Endothelial cell of umbilical vein (primary cell): ENCODE measurements around the gene ATP13A3.

Experiments
- CTCF ChIP-seq, 2 donors: IDR thresholded peaks; 1 replicate in 1 of 2; 2 replicates in 1 of 2; pipeline ENCODE4 v1.5.1; 2011; ENCODE audit warnings: low read length in 2 of 2, mild to moderate bottlenecking in 2 of 2, moderate library complexity in 2 of 2, control low read depth in 1 of 2, inconsistent platforms in 1 of 2, low read depth in 1 of 2; ENCODE audit not compliant: insufficient read depth in 1 of 2; ENCODE audit errors: extremely low read depth in 1 of 2
- EZH2 ChIP-seq: IDR thresholded peaks from 2 replicates; pipeline ENCODE4 v1.6.1; 2012; ENCODE audit warnings: borderline replicate concordance, low read depth, mild to moderate bottlenecking, moderate library complexity, low read length, inconsistent platforms; ENCODE audit not compliant: severe bottlenecking
- FOS ChIP-seq: IDR thresholded peaks from 2 replicates; pipeline ENCODE4 v1.6.1; 2011; ENCODE audit warnings: mild to moderate bottlenecking, low read length, moderate library complexity, borderline replicate concordance; ENCODE audit not compliant: insufficient read depth
- JUN ChIP-seq: IDR thresholded peaks from 2 replicates; pipeline ENCODE4 v1.6.1; 2011; ENCODE audit warnings: borderline replicate concordance, low read depth; ENCODE audit not compliant: insufficient read length, insufficient read depth
- MAX ChIP-seq: IDR thresholded peaks from 2 replicates; pipeline ENCODE4 v1.6.1; 2011; ENCODE audit not compliant: insufficient read depth, insufficient read length
- POLR2A ChIP-seq: IDR thresholded peaks from 2 replicates; pipeline ENCODE4 v1.6.1; 2012; ENCODE audit warnings: low read depth, mild to moderate bottlenecking, control low read depth, low read length
- POLR2AphosphoS5 ChIP-seq: IDR thresholded peaks from 2 replicates; pipeline ENCODE4 v1.6.1; 2012; ENCODE audit warnings: low read depth, mild to moderate bottlenecking, control low read depth, low read length, moderate library complexity; ENCODE audit not compliant: insufficient read depth

GRCh38 chr3:194475978-194476377 lies 10.8 kb downstream of the ATP13A3 start:
- TF ChIP-seq EZH2 (no peak), CTCF (IDR thresholded peaks at IDR 0.05; ENCODE audit: extremely low read depth in 1 of 2, insufficient read depth in 1 of 2, low read depth in 1 of 2, low read length in 2 of 2) (no peak), MAX (no peak), POLR2A (no peak), JUN (no peak), POLR2AphosphoS5 (no peak), FOS (no peak)
